Dermis blood vessel endothelial cell (primary cell): ENCODE results near the gene TMEM80. TPM values are rescaled to one million over a fixed set of nuclear protein-coding genes. Genes with fewer than 3 reads are reported as not detected.
"Not testable (repeated sequence)": the region's sequence is repeated elsewhere in the genome, so short reads cannot be mapped to it uniquely, and the experiment has no call there.

Experiments used
- DNase-seq: peaks from one replicate; pipeline ENCODE4 v3.0.0; 2010
- total RNA-seq: library from RNA; depleted of rRNA; stranded (reverse); fragments of >200 nt; gene quantifications from 2 replicates; pipeline ENCODE4 v1.2.3, GENCODE V29; 2014

Gene TMEM80
- total RNA-seq: 10.7 and 12.4 TPM in 2 replicates

DNA sequence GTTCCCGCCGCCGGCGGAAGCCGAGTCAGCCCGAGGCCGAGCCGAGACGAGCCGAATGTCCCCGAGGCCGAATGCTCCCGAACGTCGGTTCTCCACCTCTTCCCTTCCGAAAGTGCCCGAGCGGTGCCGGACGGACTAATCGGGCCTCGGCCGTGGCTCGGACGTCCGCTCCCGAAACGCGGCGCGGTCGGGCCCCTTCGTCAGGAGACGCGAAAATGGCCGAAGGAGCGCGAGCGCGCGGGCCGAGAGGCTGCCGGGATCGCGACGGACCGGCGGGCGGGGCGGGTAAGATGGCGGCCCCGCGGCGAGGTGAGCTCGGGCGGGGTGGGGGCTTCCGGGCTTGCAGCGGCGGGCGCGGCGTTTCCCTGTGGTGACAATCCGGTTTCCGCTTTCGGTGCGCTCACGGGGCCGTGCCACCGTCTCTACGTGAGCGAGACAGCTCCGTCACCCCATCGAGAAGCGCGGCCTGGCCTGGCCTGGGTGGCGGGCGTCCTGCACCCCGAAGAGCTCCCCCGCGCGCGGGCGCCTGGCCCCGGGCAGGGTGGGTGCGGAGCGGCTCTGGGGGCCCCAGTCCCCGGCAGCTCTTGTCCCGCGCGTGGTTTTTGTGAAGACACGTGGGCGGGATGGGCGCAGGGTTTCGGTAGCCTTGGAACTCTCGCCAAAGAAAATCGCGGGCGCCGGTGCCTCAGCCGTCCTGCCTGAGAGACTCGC is at the start of gene TMEM80:
TSS of gene TMEM80 (plus strand) at position 279 of the 711 bp plus-strand sequence. CDS start at position 291, 12 bp downstream.
- peak; percentile 99 for DNase-seq

DNA sequence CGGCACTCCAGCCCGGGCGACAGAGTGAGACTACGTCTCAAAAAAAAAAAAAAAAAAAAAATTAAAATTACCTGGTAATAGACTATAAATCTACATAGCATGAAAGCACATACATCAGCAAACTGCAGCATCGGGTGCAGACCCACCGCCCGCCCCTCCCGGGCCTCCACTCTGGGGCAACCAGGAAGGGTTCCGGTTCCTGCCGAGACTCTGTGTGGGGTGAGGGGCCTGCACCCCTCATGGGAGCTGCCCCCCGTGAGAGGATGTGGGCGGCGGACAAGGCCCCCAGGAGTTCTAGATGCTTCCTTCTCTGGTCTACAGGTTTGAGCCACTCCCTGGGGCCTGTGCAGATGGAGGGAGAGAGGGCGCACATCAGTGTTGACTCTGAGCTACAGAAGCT is 49.4 kb upstream of the TMEM80 start:
- no peak for DNase-seq

DNA sequence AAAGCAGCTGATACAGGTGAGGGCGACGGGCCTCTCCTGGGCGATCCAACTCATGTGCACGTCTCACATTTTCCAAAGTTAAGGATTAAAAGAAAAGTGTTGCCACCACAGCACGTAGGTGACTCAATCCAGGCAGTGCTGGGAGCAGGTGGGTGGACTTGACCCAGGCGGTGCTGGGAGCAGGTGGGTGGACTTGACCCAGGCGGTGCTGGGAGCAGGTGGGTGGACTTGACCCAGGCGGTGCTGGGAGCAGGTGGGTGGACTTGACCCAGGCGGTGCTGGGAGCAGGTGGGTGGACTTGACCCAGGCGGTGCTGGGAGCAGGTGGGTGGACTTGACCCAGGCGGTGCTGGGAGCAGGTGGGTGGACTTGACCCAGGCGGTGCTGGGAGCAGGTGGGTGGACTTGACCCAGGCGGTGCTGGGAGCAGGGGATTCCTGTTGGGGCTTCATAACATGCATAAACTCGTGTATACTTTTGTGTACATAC is 47.9 kb upstream of the TMEM80 start:
- DNase-seq: not testable (repeated sequence)

DNA sequence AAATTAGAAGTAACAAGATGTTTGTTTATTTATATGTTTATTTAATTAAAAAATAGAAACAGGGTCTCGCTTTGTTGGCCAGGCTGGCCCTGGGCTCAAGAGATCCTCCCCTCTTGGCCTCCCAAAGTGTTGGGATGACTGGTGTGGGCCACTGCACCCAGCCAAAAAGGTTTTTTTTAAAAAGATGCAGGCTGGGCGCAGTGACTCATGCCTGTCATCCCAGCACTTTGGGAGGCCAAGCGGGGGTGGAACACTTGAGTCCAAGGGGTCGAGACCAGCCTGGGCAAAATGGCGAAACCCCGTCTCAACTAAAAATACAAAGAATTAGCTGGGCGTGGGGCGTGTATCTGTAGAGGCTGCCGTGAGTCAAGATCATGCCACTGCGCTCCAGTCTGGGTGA is 45.1 kb upstream of the TMEM80 start:
- DNase-seq: no peak

DNA sequence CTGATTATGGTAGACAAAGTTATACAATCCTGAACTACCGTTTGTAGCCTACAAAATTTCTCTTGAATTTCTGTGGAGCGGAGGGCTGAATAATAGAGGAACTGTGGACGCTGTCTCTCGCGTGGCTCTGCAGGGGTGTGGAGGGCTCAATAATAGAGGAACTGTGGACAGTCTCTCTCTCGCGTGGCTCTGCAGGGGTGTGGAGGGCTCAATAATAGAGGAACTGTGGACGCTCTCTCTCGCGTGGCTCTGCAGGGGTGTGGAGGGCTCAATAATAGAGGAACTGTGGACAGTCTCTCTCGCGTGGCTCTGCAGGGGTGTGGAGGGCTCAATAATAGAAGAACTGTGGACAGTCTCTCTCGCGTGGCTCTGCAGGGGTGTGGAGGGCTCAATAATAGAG is 42.5 kb upstream of the TMEM80 start:
- not testable (repeated sequence) for DNase-seq

DNA sequence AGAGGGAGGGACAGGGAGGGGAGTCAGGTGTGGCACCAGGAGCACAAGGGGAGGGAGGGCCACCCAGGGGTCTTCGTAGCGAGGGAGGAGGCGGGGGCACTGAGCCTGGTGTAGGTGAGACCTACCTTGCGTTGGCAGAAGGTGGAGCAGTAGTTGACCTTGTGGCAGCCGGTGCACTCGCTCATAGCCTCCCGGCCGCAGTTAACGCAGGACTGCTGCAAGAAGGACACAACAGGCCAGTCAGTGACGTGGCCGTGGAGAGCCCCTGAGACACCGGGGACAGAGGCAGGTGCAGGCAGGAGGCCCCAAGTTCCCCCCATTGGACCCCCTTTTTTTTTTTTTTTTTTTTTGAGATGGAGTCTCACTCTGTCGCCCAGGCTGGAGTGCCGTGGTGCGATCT is 41.8 kb upstream of the TMEM80 start:
- no peak for DNase-seq

DNA sequence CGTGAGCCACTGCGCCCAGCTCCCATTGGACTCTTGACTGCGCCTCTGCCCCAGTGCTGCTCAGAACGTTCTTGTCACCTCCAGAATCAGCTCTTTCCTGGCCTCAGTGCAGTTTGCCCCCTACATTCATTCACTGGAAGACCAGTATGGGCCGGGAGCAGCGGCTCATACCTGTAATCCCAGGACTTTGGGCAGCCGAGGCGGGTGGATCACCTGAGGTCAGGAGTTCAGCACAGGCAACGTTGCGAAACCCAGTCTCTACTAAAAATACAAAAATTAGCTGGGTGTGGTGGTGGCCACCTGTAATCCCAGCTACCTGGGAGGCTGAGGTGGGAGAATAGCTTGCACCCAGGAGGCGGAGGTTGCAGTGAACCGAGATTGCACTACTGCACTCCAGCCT is 41.2 kb upstream of the TMEM80 start:
- not testable (repeated sequence) for DNase-seq

DNA sequence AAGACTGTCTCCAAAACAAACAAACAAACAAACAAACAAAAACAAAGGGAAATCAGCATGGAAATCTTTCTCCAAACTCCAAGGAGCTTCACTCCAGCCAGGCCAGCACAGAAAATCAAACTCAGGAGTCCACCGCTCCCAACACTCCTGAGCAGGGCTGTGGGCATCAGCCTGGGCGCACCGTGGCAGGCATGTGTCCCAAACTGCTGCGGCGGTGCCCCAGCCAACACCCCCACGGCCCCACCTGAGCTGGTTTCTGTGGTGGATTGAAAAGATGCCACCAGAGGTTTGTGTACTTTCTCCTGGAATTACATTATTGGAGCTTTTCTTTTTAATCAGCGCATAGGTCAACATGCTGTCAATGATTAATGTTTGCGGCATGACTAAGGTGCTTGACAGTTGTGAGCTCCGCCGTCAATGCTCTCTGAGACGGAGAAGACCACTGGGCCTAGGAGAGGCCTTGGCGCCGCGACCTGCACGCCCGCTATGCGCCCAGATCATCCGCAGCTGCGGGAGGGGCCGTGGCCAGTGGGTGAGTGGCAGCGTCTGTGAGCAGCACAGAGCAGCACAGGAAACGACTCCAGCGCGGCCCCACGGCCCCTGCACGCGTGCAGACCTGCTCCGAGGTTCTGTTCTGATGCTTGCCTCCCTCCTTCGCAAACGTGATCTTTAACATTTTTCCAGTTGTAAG is 40.4 kb upstream of the TMEM80 start:
- no peak for DNase-seq

DNA sequence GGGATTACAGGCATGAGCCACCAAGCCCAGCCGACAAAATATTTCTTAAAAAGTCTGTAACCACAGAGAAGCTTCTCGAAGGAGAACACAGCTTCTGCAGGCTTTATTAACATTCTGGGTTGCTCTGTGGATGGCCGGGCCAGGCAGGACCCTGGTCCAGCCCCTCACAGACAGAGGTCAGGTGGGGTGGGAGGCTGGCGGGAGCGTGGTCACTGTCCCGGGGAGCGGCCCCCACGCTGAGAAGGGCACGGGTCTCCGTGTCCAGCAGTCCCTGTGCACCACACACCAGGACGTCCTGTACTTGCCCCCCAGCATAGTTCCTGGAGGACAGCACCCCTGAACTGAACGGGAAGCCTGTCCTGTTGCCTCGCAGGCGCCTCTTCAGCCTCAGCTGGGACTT is 39.2 kb upstream of the TMEM80 start:
- DNase-seq: no peak

DNA sequence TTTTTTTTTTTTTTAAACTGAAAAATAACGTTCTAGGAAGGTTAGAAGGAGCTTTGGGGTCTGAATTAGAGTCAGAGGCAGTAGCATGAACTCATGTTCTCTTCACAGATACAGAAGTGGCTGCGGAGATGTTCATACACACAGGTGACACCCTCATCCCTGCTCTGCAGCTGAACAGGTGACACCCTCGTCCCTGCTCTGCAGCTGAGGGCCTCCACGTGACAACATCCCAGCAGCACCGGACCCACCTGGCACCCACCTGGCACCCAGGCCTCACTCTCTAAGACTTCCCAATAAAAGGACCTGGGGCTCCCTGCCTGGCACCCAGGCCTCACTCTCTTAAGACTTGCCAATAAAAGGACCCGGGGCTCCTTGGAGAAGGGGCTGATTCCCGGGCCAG is 38.8 kb upstream of the TMEM80 start:
- DNase-seq: no peak

DNA sequence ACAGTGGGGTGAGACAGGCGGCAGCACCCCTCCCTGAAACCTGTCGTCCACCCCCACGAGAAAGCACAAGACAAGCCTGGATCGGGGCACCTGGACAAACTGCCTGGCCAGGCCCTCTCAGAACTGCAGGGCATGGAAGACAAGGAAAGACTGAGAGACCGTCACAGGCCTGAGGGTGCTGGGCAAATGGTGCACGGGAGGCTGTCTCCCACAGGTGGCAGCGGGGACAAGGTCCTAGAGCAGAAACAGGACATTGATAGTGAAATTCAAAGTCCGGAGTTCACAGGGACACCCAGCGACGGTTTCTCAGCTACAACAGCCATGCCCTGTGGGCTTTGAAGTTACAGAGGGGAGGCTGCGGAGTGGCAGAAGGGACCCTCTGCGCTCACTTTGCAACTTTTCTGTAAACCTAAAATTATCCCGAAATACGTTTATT is 37.9 kb upstream of the TMEM80 start:
- DNase-seq: no peak

DNA sequence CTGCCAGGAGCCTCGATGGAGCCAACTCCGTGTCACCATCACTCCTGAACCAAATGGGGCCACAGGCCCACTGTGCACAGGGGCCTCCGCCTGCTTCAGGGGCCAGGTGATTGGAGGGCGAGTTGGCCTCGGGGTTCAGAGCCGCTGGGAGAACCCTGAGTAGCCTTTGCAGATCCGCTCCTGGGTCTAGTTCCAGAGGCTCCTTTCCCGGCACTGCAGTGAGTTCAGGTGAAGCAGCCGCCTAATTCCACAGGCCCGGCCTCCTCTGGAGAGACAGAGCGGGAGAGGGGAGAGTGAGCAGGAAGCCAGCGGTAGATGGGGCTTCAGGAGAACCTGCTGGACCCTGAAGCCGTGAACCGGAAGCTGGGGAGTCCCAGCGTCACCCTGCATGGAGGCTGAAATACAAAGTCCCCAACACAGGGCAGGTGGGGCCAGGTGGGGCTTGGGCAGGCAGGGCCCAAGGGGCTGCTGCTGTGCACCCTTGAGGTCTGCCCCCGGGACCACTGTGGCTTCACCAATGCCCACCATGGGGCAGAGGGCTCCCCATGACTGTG is 36.0 kb upstream of the TMEM80 start:
- DNase-seq: no peak

DNA sequence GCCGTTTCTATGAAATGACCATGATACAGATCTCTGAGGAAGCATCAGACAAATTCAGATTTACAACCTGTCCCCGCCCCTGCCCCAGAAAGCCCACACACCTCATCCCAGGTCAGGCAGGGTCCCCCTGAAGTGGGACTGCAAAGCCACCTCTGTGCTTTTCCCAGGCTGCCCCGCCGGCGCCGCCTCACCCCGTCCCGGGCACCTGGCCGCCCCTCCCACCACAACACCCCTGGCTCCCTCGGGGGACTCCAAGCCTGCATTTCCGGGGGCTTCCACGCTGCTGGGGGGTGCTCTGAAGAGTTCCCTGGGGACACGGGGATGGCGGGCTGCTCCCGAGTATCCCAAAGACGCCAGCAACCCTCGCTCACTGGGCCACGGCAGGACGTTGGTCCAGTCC is 35.3 kb upstream of the TMEM80 start:
- no peak for DNase-seq

DNA sequence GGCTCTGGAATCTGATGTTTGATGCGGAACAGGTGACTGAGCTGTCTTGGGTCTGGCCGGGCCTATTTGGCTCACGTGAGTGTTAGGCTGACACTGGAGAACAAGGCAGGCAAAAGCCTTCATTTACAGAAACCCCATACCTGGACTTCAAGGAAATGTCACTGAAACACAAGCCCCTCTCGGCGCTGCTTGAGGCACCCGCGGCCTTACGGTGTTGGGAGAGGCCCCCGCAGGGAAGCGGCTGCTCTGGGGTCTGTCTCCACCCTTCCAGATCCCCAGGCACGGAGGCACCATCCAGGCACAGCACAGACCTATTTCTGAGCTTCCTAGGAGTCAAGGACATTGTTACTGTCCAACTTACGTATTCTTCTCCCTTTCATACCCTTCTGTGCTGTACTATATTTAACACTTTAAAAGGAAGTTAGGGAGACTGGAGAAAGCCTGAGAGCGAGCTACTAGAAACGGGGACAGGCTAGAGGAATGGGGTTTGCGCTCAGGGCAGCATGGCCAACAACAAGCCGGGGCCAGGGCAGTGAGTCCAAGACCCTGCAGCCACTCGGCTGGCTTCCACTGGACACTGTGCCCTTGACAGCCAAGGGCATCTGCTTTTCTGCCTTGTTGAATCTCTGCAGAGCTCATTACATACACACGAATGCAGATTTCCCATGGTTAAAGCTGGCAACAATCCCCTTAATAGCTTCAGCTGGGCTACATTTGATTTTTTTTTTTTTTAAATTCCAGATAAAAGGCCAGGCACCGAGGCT is 34.8 kb upstream of the TMEM80 start:
- no peak for DNase-seq

DNA sequence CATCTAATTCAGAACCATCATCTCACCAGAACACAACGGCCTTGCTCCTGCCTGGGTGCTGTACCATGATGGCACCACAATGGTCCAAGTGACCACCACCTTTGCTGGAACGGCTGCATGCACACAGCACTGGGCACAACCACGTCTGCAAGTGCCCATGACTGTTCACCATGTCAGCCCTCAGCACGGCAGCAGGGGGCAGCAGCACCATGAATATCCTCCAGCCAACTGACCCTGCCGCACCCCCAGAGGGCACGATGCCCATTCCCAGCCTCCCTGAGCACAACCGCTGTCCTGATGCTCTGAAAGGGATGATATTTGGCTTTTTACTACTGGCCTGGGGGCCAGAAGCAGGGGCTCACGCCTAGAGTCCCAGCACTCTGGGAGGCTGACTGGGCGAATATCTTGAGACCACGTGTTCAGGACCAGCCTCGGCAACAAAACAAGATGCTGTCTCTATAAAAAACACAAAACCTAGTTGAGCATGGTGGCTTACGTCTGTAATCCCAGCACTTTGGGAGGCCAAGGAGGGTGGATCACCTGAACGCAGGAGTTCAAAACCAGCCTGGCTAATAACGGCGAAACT is 32.8 kb upstream of the TMEM80 start:
- peak; percentile 79 for DNase-seq

DNA sequence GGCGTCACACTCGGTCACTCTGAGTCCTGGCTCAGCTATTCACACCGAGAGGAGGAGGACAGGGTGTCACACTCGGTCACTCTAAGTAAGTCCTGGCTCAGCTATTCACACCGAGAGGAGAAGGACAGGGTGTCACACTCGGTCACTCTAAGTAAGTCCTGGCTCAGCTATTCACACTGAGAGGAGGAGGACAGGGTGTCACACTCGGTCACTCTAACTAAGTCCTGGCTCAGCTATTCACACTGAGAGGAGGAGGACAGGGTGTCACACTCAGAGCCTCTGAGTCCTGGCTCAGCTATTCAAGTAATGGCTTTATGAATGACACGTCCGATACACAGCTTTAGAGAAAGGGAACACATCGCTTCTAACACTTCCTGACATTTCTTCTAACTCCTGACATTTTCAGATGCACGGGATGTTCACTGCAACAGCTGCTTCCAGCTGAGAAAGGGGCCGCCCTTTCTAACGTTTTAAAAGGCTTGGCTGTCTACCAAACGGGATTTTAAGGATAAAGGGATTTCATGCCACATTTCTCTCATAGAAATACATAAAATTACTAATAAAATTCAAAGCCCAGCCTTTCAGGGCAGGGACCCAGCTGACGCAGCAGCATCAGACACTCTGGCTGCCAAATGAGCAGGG is 30.4 kb upstream of the TMEM80 start:
- no peak for DNase-seq

DNA sequence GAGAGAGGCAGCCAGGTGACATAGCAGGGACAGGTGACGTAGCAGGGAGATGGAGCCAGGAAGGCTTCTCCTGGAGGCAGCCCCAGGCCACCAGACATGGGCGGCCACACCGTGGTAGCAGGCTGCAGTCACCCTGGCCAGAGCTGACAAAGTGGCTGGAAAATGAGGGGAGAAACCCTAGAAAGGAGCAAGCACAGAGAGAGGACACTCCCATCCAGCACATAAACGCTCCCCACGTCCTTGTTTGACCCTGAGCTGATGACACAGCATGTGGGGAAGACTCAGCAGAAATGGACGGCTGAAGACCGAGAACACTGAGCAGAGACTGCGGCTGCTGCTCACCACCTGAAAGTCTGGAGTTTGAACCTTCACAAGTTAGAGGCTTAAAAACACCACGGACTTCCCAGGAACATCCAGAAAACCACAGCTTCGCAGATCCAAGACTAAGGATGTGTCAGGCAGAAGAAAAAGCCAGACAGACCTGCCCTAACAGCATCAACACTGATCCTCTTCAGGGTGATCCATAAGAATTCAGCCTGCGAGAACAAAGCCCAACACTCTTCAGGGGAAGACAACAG is 29.8 kb upstream of the TMEM80 start:
- no peak for DNase-seq

DNA sequence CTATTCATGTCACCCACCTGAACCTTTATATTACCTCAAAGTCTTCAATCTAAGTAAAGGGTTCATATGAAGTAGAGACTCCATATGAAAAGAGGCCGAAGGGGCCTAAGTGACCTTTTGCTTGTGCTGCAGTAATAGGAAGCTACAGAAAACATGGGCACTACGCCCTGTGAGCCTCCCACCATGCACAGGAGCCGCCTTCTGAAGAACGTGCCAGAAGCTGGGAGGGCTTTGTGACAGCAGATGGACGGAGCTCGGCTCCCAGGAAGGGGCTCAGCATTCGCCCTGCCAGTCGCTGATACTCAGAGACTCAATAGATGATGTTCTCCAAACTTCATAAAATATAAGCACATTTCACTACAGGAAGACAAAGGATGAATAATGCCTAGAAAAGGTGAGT is 21.8 kb upstream of the TMEM80 start:
- no peak for DNase-seq

DNA sequence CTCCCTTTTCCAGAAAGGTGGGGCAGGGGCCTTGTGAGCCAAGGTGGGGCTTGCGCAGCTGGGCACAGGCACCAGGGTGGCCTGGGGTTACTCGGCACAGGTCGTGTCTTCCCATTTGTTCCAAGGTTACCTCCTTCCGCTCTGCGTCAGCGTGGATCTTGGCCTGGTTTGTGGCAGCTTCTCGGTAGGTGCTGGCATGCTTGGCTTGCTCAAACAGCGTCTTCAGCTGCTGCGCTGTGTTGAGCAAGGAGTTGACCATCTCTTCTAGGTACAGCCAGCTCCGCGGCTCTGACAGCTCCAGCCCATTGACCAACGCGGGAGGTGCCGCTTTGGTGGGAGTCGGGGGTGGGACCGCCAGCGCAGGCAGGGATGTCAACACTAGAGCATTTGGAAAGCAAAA is 21.2 kb upstream of the TMEM80 start:
- DNase-seq: no peak

DNA sequence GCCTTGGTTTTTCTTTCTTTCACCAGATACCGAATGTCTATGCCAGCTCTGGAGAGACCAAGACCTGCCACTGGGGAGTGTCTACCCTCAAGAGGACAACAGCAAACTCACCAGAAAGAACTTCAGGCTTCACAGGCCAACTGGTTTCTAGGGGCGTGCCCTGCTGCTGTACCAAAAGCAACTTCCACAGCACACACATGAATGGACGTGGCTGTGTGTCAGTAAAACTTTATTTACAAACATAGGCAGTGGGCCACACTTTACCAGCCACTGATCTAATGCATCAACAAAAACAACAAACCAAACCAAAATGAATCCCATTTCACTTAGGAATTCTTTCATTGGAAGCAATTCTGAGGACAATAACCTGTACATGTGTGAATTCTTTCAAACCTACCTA is 17.3 kb upstream of the TMEM80 start:
- DNase-seq: no peak

DNA sequence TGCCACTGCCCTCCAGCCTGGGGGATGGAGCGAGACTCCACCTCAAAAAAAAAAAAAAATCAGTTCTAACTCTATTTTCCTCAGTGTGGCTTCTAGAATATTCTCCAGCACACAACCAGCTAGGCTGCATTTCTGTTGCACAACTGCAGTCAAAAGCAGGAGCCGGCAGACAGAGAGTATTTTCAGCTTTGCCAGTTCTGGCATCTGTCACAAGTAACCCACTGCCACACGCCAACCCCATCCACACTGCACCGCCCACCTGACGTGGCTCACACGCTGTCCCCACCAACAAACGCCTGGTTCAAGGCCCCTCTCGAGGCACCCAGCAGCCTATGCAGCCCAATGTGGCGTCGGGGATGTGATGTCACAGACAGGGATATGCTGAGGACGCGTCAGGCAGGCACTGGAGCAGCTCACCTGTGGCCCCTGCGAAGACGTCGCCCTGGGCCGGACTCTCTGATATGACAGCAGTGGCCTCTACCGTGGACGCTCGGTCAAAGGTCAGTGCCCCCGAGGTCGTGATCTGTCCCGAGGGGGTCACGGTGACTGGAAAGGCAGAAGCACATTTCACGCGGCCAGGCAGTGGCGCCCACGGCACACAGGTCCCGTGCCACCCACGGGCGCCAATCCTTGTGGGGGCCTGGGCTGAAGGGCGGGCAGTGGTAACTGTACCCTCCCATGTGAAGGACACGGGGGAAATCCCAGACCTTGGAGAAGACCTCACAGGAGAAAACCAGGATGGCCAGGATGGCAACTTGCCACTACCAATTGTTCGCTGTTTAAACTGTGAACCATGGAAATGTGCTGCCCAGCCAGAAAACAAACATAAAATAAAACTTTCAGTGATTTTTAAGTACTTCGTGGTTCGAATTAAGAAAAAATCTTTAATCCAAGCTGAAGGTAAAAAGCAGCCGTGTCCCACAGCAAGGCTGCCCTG is 16.1 kb upstream of the TMEM80 start:
- no peak for DNase-seq
